Measurements from ENCODE around the gene POTEG.
"Not testable (repeated sequence)": the region's sequence is repeated elsewhere in the genome, so short reads cannot be mapped to it uniquely, and the experiment has no call there.

Gene POTEG

GRCh38 chr14:19372813-19373500, 61.2 kb downstream of the POTEG start:
- DNase-seq = not testable (repeated sequence)

GRCh38 chr14:19371767-19372166, 62.4 kb downstream of the POTEG start:
- DNase-seq = not testable (repeated sequence)

GRCh38 chr14:19362803-19363202, 71.3 kb downstream of the POTEG start:
- DNase-seq = not testable (repeated sequence)

- DNase-seq = not testable (repeated sequence)
Observed at GRCh38 chr14:19362323-19362722, 71.8 kb downstream of the POTEG start.

DNA sequence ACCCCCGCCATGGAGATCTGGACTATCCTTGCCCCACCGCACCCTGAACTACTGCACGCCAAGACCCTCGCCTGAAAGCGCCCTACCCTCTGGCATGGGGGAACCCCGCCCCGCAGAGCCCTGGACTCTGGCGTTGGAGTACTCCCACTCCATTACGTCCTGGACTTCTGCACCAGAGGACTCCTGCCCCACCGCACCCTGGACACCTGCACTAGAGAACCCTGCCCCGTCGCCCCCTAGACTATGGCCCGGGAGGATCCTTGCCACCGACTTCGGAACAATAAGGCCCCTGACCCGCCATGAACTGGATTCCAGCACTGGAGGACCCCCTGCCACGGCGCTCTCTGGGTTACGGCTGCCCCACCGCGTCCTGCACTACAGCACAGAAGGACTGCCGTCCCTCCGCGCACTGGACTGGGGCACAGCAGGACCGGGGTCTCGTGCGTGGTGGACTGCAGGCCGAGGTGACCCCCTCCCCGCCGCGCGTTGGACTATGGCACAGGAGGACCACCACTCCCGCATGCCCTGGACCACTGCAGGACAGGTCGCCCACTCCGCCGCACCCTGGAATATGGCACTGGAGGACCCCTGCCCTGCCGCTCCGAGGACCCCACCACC, 72.4 kb downstream of the POTEG start:
- not testable (repeated sequence) for DNase-seq

GRCh38 chr14:19360937-19361635, 73.1 kb downstream of the POTEG start:
- DNase-seq = not testable (repeated sequence)

Data from fibroblast of skin of right quadriceps (primary cell).